ENCODE data around the gene TNRC6C.

DNA sequence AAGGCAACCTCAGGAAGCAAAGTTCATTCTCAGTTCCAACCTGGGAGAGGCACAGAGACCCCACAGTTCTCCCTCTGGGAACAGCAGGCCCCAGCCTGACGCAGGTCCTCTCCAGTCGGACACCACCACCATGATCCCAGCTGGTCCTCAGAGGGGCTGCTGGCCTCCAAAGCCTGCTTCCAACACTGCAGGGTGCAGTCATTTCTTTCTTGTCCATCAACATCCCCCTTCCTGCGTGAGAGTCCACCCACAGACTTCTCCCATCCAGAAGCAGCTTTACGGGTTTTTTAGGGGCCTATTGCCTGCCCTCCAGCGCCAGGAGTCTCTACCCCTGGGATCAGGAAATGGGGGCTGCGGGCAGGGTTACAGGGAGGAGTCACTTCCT, 29.3 kb upstream of the TNRC6C start:
- TF ChIP-seq GATA3 (IDR thresholded peaks at IDR 0.05; ENCODE audit: low read depth, low read length) (no peak), GATA2 (IDR thresholded peaks at IDR 0.05; ENCODE audit: low read depth, low read length) (no peak)

Measured in SH-SY5Y (cell line).